ENCODE measurements around the gene ZCCHC3. TPM values are rescaled to one million over a fixed set of nuclear protein-coding genes. Genes with fewer than 3 reads are reported as not detected.

ZCCHC3 gene
- polyA plus RNA-seq, 1 donor, result 27.1 TPM

DNA sequence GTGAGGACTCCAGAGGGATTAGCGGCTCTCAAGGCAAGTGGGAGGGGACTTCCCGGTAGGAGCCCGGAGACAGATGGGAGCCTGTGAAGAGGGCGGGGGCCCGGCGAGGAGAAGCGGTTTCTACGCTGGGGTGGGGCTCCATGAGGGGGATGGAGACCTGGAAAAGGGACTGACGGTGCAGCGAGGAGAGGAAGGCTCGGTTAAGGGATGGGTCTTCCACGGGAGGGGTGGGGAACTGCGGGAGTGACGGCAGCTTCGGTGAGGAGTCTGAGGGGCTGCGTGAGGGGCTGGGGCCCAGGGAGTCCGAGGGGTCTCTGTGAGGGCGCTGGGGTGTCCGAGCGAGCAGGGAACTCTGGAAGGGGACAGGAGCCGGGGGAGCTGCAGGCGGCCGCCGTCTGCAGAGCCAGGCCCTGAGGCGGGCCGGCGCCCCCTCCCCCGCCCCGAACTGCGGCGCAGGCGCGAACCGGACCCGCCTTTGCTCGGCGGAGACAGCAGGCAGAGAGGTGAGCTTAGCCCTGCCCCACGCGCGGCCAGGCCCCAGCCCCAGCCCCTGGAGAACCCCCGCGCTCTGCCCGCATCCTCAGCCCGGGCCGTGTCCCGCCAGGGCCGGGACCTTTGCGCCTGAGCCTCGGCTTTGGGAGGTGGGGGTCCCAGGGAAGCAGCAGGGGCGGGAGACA is 49.4 kb downstream of the ZCCHC3 start, which contains the start of gene NRSN2:
Gene NRSN2, plus strand, starts transcription at position 472 of the 677 bp plus-strand sequence. CDS start 2,533 bp downstream, outside the sequence.
- DNase-seq (ENCODE audit: low read depth), result no peak

DNA sequence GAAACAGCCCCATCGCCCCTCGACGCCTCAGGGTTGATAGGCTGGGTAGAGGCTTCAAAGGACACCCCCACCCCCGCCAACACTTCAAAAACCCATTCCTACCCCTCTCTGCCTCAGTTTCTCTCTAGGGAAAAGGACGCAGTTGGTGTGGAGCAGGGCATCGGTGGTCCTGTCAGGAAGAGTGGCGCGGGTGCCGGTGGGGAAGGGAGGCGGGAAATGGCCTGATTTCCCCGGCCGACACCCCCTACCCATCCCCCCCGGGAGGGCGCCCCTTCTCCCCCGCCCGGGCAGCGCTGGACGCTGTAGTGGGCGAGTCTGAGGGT is 49.9 kb downstream of the ZCCHC3 start:
- DNase-seq (ENCODE audit: low read depth), result no peak

DNA sequence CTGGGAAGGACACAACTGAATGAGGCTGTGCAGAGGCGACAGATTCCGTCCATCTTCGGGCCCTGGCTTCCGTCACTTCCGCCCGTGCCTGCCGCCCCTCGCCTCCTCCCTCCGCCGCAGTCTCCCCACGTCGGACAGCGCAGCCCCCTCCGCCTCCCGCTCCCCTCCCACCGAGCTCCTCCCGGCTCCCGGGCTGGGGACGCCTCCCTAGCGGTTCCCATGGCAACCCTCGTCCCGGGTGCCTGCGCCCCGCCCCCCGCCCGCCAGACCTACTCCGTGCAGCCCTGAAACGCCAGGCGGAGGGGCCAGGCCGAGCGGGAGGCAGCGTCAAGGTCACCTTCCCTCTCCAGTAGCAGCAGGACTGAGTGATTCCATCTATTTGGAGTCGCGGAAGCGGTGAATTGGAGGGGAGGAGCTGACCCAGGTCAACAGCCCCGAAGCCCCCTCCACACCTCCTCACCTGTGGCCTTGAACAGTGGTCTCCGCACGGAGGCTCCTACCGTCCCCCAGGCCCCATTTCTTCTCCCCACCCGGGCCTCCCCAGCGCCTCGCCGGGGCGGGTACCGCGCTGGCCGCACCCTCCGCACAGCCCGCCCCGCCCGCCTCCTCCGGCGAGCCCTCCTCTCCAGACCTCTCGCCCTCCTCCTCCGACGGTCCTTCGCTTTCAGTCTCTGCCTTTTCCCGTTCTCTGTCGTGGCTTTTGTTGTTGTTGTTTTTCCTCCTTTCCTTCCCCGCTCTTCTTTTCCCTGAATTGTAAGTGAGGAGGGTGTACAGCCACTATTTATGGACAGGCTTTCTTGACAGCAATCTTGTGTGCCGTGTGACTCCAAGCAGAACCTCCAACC is 50.5 kb downstream of the ZCCHC3 start:
- no peak for DNase-seq (ENCODE audit: low read depth)

DNA sequence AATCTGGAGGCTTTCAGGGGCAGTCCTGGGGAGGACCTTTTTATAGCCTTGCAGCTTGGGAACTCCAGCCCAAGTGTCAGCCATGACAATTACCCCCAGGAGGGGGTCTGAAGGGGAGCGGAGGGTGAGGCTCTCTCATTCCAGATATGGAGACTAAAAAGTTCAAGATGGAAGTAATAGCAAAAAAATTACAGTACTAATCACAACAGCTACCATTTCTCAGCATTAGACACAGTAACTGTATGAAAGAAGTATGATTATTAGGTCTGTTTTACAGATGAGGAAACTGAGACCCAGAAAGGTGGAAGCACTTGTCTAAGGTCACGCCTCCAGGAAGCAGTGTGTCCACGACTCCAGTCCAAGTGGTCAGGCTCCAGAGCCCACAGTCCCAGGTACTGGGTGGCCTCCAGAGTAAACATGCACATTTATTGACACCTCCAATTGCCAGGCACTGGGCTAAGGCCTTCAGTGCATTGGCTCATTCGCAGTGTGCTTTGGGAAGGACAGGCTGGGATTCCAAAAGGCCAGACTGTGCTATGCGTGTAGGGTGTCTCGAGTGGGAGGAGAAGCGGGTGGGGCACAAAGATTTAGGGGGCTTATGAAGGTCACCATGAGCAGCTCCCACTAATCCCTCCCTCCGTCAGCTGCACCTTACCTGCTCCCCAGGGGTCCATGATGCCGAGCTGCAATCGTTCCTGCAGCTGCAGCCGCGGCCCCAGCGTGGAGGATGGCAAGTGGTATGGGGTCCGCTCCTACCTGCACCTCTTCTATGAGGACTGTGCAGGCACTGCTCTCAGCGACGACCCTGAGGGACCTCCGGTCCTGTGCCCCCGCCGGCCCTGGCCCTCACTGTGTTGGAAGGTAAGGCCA is 51.8 kb downstream of the ZCCHC3 start:
- DNase-seq (ENCODE audit: low read depth), result no peak

Other genes with a start within 250 kb of the ZCCHC3 start
- gene DEFB125, start 209.9 kb upstream of the ZCCHC3 start, polyA plus RNA-seq (ENCODE audit: insufficient read length), result not detected
- not detected for gene DEFB126, start 155.0 kb upstream of the ZCCHC3 start, polyA plus RNA-seq (ENCODE audit: insufficient read length)
- gene DEFB127, start 140.1 kb upstream of the ZCCHC3 start, polyA plus RNA-seq (ENCODE audit: insufficient read length), result not detected
- not detected for gene DEFB128, start 107.9 kb upstream of the ZCCHC3 start, polyA plus RNA-seq (ENCODE audit: insufficient read length)
- not detected for gene DEFB129, start 70.3 kb upstream of the ZCCHC3 start, polyA plus RNA-seq (ENCODE audit: insufficient read length)
- not detected for gene DEFB132, start 39.8 kb upstream of the ZCCHC3 start, polyA plus RNA-seq (ENCODE audit: insufficient read length)
- gene C20orf96, start 6.8 kb upstream of the ZCCHC3 start, polyA plus RNA-seq (ENCODE audit: insufficient read length), result 11.3 TPM
- gene SOX12, start 28.0 kb downstream of the ZCCHC3 start, polyA plus RNA-seq (ENCODE audit: insufficient read length), result 24.1 TPM
- 24.4 TPM for gene NRSN2, start 49.5 kb downstream of the ZCCHC3 start, polyA plus RNA-seq (ENCODE audit: insufficient read length)
- gene TRIB3, start 83.2 kb downstream of the ZCCHC3 start, polyA plus RNA-seq (ENCODE audit: insufficient read length), result 2.9 TPM
- gene RBCK1, start 110.7 kb downstream of the ZCCHC3 start, polyA plus RNA-seq (ENCODE audit: insufficient read length), result 48.3 TPM
- gene TBC1D20, start 165.0 kb downstream of the ZCCHC3 start, polyA plus RNA-seq (ENCODE audit: insufficient read length), result 28.8 TPM
- 107 TPM for gene CSNK2A1, start 246.2 kb downstream of the ZCCHC3 start, polyA plus RNA-seq (ENCODE audit: insufficient read length)

Measured in forelimb muscle (tissue), 1 donor.